ENCODE measurements around the gene BOC. TPM values are rescaled to one million over a fixed set of nuclear protein-coding genes. Genes with fewer than 3 reads are reported as not detected.

The BOC gene
- total and polyA plus RNA-seq, 2 of the 8 experiments (the other 6 are each of a cell fraction or from before 2014, with no cell fraction given), result 6.9 to 9.3 TPM

- TF ChIP-seq CHD1 (IDR thresholded peaks at IDR 0.05; ENCODE audit: low read depth, low read length) (no peak), EZH2 (IDR thresholded peaks at IDR 0.05; ENCODE audit: low read depth, low read length, severe bottlenecking) (no peak), KDM5A (IDR thresholded peaks at IDR 0.05; ENCODE audit: low read length) (no peak), FOSL1 (IDR thresholded peaks at IDR 0.05; ENCODE audit: insufficient read depth, low read depth, low read length) (no peak), TAF1 (IDR thresholded peaks at IDR 0.05; ENCODE audit: low read depth, low read length) (no peak)
Observed at GRCh38 chr3:113218681-113219045, 7.3 kb downstream of the BOC start (continued).
